ENCODE results near the gene ABCA4. TPM values are rescaled to one million over a fixed set of nuclear protein-coding genes. Genes with fewer than 3 reads are reported as not detected.

Gene ABCA4
- total and polyA plus RNA-seq, 11 donors = 0.04 to 0.37 (median 0.16) TPM; not detected in 2

DNA sequence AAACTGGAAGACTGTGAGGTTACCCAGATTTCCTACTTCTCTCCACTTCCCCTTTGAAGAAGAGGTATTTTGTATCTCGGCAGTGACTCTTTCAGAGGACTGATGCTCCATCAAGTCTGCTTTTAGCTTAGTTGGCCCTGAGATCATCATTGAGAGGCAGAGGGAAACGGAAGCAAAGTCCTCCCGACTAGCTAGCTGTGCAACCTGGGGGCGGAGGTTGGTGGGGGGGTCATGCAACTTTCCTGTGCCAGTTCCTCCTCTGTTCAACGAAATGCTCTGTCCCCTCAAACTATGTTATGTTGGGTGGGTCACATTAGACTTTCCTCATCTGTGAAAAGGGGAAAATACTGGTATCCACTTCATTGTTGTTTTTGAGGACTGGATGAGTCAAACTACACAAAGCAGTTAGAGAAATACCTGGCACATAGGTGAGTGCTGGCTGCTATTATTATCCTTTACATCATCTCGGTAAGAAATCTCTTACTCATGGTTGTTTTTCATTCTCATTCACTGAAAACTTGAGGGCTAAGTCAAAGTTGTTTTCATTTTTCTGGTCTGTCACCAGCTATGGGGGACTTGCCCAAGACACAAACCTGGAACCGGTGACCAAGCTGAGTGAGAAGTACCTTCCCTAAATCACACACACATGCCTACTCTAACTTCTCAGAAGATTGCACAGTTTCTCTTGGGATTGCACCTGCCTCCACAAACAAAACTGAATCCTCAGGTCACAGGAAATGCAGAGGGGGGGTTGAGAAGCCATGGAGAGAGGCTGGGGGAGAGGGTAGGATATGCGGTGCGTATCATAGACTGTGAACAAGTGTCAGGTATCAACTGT, 83.3 kb downstream of the ABCA4 start:
- 69 to 80% (median 71%) methylated on average over 9 of the region's 9 CpGs for WGBS, 4 donors
- DNase-seq = no peak

DNA sequence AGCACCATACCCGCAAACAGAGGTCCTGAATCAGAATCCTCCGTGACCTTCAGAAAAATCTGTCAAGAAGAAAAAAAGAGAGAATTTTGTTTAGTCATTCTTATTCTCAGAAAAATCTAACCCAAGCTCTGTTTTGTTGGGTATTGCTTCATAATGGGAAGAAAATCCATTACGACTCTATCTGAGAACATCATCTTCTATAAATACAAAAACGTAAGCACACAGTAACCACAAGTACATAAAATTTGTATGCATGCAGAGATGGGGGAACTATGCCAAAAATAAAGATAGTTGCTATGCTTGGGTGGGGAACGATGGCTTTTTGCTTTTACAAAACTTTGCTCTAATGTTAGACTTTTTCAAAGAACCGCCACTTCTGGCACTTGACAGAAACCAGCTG, 84.2 kb downstream of the ABCA4 start:
- peaks cover 0 to 9% (median 0%) of the 10 kb centered on the region in 9 donors for H3K27me3 ChIP-seq
- H3K4me1 ChIP-seq = peaks cover 4 to 34% (median 20%) of the 10 kb centered on the region in 12 donors
- DNase-seq = no peak
- WGBS, 4 donors = 76 to 81% (median 79%) methylated on average over 6 of the region's 6 CpGs
- intact Hi-C loops (cut with DNase I) = no loop called here
- H3K27ac ChIP-seq = peak overlapping the region in 1 of 12 donors; percentile 80
- no peaks in the 10 kb centered on the region for H3K9me3 ChIP-seq
- TF ChIP-seq POLR2A (IDR thresholded peaks at IDR 0.05) = no peak
- TF ChIP-seq, protein P1, sequence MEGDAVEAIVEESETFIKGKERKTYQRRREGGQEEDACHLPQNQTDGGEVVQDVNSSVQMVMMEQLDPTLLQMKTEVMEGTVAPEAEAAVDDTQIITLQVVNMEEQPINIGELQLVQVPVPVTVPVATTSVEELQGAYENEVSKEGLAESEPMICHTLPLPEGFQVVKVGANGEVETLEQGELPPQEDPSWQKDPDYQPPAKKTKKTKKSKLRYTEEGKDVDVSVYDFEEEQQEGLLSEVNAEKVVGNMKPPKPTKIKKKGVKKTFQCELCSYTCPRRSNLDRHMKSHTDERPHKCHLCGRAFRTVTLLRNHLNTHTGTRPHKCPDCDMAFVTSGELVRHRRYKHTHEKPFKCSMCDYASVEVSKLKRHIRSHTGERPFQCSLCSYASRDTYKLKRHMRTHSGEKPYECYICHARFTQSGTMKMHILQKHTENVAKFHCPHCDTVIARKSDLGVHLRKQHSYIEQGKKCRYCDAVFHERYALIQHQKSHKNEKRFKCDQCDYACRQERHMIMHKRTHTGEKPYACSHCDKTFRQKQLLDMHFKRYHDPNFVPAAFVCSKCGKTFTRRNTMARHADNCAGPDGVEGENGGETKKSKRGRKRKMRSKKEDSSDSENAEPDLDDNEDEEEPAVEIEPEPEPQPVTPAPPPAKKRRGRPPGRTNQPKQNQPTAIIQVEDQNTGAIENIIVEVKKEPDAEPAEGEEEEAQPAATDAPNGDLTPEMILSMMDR (IDR thresholded peaks at IDR 0.05) = no peak
- H3K36me3 ChIP-seq = no peaks in the 10 kb centered on the region
- no peak for ATAC-seq
- no peak overlapping the region for H3K4me3 ChIP-seq

More for the DNA sequence above, 83.3 kb downstream of the ABCA4 start:
- Histone ChIP-seq H3K9me3 (no peaks in the 10 kb centered on the region), H3K36me3 (no peaks in the 10 kb centered on the region), H3K27ac (peak overlapping the region in 11 of 12 donors; percentile 12 to 81 (median 60)), H3K27me3 (peaks cover 0 to 9% (median 0%) of the 10 kb centered on the region in 9 donors), H3K4me3 (no peak overlapping the region), H3K4me1 (peaks cover 4 to 34% (median 20%) of the 10 kb centered on the region in 12 donors)
- TF ChIP-seq, protein P1 (IDR thresholded peaks at IDR 0.05) = no peak
- TF ChIP-seq POLR2A (IDR thresholded peaks at IDR 0.05) = no peak
- ATAC-seq = no peak
- intact Hi-C loops (cut with DNase I) = loop anchor here in 1 of 10 donors (2.0 kb wide), 1 partner anchor 297 kb away; no protein-coding TSS in a partner anchor

DNA sequence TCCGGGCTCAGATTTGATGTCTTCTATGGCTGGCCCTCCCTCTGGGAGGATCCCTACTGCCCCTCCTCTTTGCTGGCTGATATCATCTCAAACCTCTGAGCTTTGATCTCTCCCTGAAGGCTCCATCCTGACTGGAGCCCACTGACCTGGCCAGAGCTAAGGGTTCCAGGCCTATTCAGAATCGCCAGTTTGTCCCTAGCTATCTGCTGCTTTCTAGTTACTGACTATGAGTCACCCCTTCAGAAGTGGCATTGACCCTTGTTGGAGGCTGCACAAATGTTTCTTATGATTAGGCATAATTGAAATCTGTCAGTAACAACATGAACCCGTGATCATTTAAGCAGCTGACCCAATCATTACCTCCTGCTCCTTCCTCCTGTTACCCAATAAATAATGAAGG, 87.1 kb downstream of the ABCA4 start:
- no peak for DNase-seq
- Histone ChIP-seq H3K27me3 (peaks cover 0 to 9% (median 0%) of the 10 kb centered on the region in 9 donors), H3K36me3 (no peaks in the 10 kb centered on the region), H3K4me1 (peaks cover 0 to 17% (median 6%) of the 10 kb centered on the region in 12 donors), H3K27ac (no peak overlapping the region), H3K4me3 (no peak overlapping the region), H3K9me3 (no peaks in the 10 kb centered on the region)
- WGBS, 4 donors = 62 to 88% (median 73%) methylated on average over 2 to 3 of the region's 3 CpGs
- intact Hi-C loops (cut with DNase I) = no loop called here
- TF ChIP-seq, protein P1 (IDR thresholded peaks at IDR 0.05) = no peak
- TF ChIP-seq POLR2A (IDR thresholded peaks at IDR 0.05) = no peak
- ATAC-seq = no peak

DNA sequence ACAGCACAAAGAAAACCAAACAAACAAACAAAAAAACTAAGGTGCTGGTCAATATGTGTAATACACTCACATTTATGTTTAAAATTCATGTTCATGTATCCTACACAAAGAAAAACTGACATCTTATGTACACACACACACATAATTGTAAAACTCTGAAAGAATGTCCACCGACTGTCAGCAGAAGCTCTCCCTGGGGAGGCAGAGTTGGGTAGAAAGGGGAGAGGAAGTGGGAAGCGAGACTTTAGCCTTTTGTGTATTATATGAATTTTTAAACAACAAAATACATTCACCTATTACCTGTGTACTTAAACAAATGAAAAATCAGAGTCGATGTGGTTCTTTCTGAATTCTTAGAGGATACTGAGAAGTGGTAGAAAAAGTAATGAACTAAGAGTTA, 88.3 kb downstream of the ABCA4 start:
- no peak for TF ChIP-seq POLR2A (IDR thresholded peaks at IDR 0.05)
- TF ChIP-seq, protein P1 (IDR thresholded peaks at IDR 0.05) = no peak
- H3K36me3 ChIP-seq = no peaks in the 10 kb centered on the region
- H3K27ac ChIP-seq = no peak overlapping the region
- no peak overlapping the region for H3K4me3 ChIP-seq
- ATAC-seq (no peak), DNase-seq (no peak)
- WGBS, 4 donors = 70 to 75% (median 72%) methylated on average over 3 of the region's 3 CpGs
- no peaks in the 10 kb centered on the region for H3K9me3 ChIP-seq
- H3K27me3 ChIP-seq = peaks cover 0 to 2% (median 0%) of the 10 kb centered on the region in 9 donors
- peaks cover 0 to 10% (median 0%) of the 10 kb centered on the region in 12 donors for H3K4me1 ChIP-seq
- intact Hi-C loops (cut with DNase I) = no loop called here
